Pancreas (tissue), 10 donors: ENCODE measurements around the gene BHLHA9. TPM values are rescaled to one million over a fixed set of nuclear protein-coding genes. Genes with fewer than 3 reads are reported as not detected.

Experiments
- ATAC-seq, 4 donors: fragments of 200-7000 bp; cut with Tn5 transposase; one replicate each; pipeline versions ENCODE4 v1.8.0 to v1.9.1; 2020; ENCODE audit warnings: mild to moderate bottlenecking in 4 of 4, moderate library complexity in 4 of 4
- DNase-seq, 6 donors: peaks; one replicate each; pipeline ENCODE4 v3.0.0-alpha.2; 2020
- FAIRE-seq: peaks from 2 replicates; lab custom pipeline; 2012; peaks lifted over from hg19 to GRCh38; lab: Jason Lieb, UNC
- H3K27ac ChIP-seq, 4 donors: fragments of 200-600 bp; sonication (generic); 1 replicate in 3 of 4; 2 replicates in 1 of 4; pipeline versions ENCODE4 v1.5.0 to v1.8.0; 2020
- H3K27me3 ChIP-seq, 4 donors: fragments of 200-600 bp; one replicate each; pipeline ENCODE4 v1.8.0; 2021
- H3K36me3 ChIP-seq, 3 donors: fragments of 200-600 bp; sonication (generic) in 1 of 3; one replicate each; pipeline versions ENCODE4 v1.5.0 to v1.8.0; 2020 to 2021
- H3K4me1 ChIP-seq, 3 donors: fragments of 200-600 bp; one replicate each; pipeline ENCODE4 v1.8.0; 2021
- H3K4me3 ChIP-seq, 4 donors: fragments of 200-600 bp; sonication (generic) in 2 of 4; one replicate each; pipeline versions ENCODE4 v1.5.0 to v1.8.0; 2020 to 2021
- H3K9me3 ChIP-seq, 4 donors: fragments of 200-600 bp; one replicate each; pipeline ENCODE4 v1.8.0; 2021
- WGBS, 2 donors: extraction: QIAGEN DNeasy Blood & Tissue Kit; methylation state at CpG; one replicate each; pipeline ENCODE4 v1.1.7; 2013; 5-methylcytosine and 5-hydroxymethylcytosine counted together
- intact Hi-C, 3 donors: fragments of 100-400 bp; cut with DNase I; formaldehyde crosslinking; loops; one replicate each; pipeline versions ENCODE4 v1.11.1 to v1.14.2; 2022
- polyA plus RNA-seq, 2 donors: library from polyadenylated mRNA; stranded (reverse); fragments of 200-250 nt; gene quantifications; one replicate each; pipeline ENCODE4 v1.2.3, GENCODE V29; 2013
- total RNA-seq, 6 donors: library from RNA; stranded (reverse); fragmentation: NEBNext Ultra II Directional in 4 of 6; extraction: Animal tissue kit (Norgen Biotek cat#: 25700) in 4 of 6; gene quantifications; one replicate each; pipeline versions ENCODE4 v1.2.1 to v1.2.4, GENCODE V29; 2021 to 2023
- TF ChIP-seq, protein P1 (sequence below), 4 donors: fragments of 200-600 bp; sonication (generic) in 3 of 4; IDR thresholded peaks; one replicate each; pipeline versions ENCODE4 v1.5.0 to v1.8.0; 2021; ENCODE audit warnings: antibody characterized with exemption in 4 of 4
- donor health status: healthy with polysubstance abuse.
- donor health status: DM: no; HTN: no; CAD: no; lungs with moderate emphysema.
- donor health status: DM: no; HTN: no; CAD: no.
- donor health status: control.
- donor health status: control.
- donor health status: Bipolar disorder and iron deficiency.
- donor health status: DM: yes; HTN: yes; CAD: no.
- donor health status: DM: no; HTN: no; CAD: no.
- donor health status: DM: no; HTN: no; CAD: no.
- donor health status: DM: yes; HTN: yes; CAD: no.

BHLHA9 gene
- total and polyA plus RNA-seq, 8 donors = not detected

DNA sequence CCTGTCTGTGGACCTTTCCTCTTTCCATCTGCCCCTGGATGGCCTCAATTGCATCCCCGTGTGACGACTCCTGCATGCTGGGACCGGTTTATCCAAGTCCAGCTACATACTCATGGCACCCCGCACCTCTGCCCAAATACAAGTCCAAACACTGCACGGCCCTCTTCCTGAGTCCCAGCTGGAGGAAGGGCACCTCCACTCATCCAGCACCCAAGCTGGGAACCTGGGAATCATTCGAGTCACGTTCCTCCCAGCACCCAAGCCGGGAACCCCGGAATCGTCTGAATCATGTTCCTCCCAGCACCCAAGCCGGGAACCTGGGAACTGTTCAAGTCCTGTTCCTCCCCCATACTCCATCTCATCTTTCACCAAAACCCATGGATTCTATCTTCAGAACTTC is 19.5 kb downstream of the BHLHA9 start:
- intact Hi-C loops = no loop called here
- Histone ChIP-seq H3K4me1 (no peaks in the 10 kb centered on the region), H3K36me3 (no peaks in the 10 kb centered on the region), H3K9me3 (no peaks in the 10 kb centered on the region), H3K27ac (no peak overlapping the region), H3K4me3 (no peak overlapping the region), H3K27me3 (no peaks in the 10 kb centered on the region)
- WGBS, 2 donors = 71 to 81% methylated on average over 11 of the region's 11 CpGs
- FAIRE-seq (no peak), ATAC-seq (no peak), DNase-seq (no peak)
- TF ChIP-seq, protein P1, sequence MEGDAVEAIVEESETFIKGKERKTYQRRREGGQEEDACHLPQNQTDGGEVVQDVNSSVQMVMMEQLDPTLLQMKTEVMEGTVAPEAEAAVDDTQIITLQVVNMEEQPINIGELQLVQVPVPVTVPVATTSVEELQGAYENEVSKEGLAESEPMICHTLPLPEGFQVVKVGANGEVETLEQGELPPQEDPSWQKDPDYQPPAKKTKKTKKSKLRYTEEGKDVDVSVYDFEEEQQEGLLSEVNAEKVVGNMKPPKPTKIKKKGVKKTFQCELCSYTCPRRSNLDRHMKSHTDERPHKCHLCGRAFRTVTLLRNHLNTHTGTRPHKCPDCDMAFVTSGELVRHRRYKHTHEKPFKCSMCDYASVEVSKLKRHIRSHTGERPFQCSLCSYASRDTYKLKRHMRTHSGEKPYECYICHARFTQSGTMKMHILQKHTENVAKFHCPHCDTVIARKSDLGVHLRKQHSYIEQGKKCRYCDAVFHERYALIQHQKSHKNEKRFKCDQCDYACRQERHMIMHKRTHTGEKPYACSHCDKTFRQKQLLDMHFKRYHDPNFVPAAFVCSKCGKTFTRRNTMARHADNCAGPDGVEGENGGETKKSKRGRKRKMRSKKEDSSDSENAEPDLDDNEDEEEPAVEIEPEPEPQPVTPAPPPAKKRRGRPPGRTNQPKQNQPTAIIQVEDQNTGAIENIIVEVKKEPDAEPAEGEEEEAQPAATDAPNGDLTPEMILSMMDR (IDR thresholded peaks at IDR 0.05) = no peak

DNA sequence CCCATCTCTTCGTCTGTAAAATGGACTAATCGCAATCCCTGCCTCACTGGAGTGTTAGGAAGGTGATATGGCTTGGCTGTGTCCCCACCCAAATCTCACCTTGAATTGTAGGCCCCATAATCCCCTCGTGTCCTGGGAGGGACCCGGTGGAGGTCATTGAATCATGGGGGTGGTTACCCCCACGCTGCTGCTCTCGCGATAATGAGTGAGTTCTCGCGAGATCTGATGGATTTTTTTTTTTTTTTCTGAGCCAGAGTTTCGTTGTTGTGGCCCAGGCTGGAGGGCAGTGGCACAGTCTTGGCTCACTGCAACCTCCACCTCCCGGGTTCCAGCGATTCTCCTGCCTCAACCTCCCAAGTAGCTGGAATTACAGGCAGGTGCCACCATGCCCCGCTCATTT is 20.4 kb downstream of the BHLHA9 start:
- intact Hi-C loops = no loop called here
- Histone ChIP-seq H3K4me3 (no peak overlapping the region), H3K4me1 (no peaks in the 10 kb centered on the region), H3K9me3 (no peaks in the 10 kb centered on the region), H3K36me3 (no peaks in the 10 kb centered on the region), H3K27ac (no peak overlapping the region), H3K27me3 (no peaks in the 10 kb centered on the region)
- no peak for FAIRE-seq
- WGBS, 2 donors = 80 to 89% methylated on average over 13 of the region's 13 CpGs
- no peak for ATAC-seq
- no peak for DNase-seq
- TF ChIP-seq, protein P1 (IDR thresholded peaks at IDR 0.05) = no peak

DNA sequence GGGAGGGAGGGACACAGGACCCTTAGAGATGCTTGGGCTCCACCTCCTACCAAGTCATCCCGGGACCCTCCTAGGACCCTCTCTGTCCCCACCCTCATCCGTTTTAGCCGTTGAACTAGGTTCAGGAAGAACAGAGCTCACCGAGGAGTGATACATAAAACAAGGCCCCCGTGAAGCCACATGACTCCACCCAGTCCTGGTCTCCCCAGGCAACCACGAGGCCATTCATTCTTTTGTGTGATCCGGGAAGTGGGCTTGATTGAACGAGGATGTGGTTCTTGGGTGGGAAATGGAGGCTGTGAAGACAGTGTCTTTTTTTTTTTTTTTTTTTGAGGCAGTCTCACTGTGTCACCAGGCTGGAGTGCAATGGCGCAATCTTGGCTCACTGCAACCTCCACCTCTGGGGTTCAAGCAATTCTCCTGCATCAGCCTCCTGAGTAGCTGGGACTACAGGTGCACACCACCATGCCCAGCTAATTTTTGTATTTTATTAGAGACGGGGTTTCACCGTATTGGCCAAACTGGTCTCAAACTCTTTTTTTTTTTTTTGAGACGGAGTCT is 24.0 kb downstream of the BHLHA9 start:
- ATAC-seq (peak in 2 of 4 donors; percentile 16 to 18), DNase-seq (no peak), FAIRE-seq (no peak)
- Histone ChIP-seq H3K4me3 (no peak overlapping the region), H3K27ac (no peak overlapping the region), H3K36me3 (no peaks in the 10 kb centered on the region), H3K4me1 (no peaks in the 10 kb centered on the region), H3K27me3 (no peaks in the 10 kb centered on the region), H3K9me3 (no peaks in the 10 kb centered on the region)
- TF ChIP-seq, protein P1 (IDR thresholded peaks at IDR 0.05) = no peak
- 61 to 69% methylated on average over 12 of the region's 12 CpGs for WGBS, 2 donors
- intact Hi-C loops = no loop called here

DNA sequence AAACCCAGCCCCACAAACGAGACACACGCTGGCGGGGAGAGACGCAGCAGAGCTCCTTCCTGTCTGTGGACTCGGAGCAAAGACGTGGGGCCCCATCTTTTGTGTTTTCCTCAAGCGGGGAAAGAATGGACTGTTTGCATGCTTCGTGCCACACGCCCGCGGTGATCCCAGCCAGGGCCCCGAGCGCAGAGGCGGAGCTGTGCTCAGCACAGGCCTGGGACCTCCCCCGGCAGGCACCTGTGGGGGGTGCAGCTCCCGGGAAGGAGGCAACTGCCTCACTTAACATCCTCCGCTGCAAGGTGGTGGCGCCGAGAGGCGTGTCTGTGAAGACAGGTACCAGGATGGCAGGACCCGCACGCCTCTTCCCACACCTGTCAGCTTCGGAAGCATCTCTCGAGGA is 28.4 kb downstream of the BHLHA9 start:
- no peaks in the 10 kb centered on the region for H3K9me3 ChIP-seq
- TF ChIP-seq, protein P1 (IDR thresholded peaks at IDR 0.05) = no peak
- no peak for DNase-seq
- intact Hi-C loops = no loop called here
- FAIRE-seq = no peak
- ATAC-seq = peak in 3 of 4 donors; percentile 38 to 79 (median 59)
- H3K4me1 ChIP-seq = no peaks in the 10 kb centered on the region
- no peak overlapping the region for H3K4me3 ChIP-seq
- H3K36me3 ChIP-seq = no peaks in the 10 kb centered on the region
- 11 to 13% methylated on average over 24 of the region's 24 CpGs for WGBS, 2 donors
- H3K27me3 ChIP-seq = no peaks in the 10 kb centered on the region
- no peak overlapping the region for H3K27ac ChIP-seq

DNA sequence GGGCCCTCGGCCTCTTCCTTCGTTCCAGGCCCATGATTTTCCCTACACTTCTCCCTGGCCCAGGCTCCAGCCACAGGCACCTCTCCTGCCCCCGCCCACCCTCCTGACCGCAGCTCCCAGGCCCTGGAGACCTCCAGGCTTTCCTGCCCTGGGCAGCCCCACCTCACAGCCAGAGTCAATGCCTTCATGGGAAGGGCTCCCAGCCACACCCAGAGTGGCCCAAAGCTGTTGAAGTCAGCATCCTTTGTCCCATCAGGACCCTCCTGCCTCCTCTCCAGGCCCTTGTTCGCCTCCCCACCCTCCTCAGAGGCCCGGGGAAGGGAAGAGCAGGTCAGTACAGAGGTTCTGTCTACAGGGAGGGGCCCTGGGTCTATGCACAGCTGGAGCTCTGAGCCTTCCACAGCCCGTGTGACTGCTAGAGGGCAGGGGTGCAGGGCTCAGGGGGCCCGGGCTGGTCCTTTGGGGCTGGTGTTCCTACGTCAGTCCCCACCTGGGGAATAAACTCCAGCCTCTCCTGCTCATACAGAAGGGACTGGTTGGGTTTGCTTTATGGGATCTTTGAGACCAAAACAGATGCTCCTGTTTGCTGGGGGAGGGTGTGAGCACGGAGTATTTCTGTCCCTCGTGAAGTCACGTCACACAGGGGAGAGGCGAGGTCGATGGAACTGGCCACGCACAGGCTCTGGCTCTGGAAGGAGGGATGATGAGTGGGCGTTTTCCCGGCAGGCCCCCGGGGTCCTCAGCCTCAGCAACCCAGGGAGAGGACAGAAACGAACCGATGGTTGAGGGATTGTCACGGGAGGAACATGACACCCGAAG is 29.5 kb downstream of the BHLHA9 start:
- H3K4me3 ChIP-seq = no peak overlapping the region
- ATAC-seq (no peak), FAIRE-seq (no peak), DNase-seq (no peak)
- peaks cover 0 to under 1% (median 0%) of the 10 kb centered on the region in 4 donors for H3K27me3 ChIP-seq
- intact Hi-C loops = no loop called here
- 63 to 70% methylated on average over 21 to 22 of the region's 22 CpGs for WGBS, 2 donors
- TF ChIP-seq, protein P1 (IDR thresholded peaks at IDR 0.05) = no peak
- H3K4me1 ChIP-seq = no peaks in the 10 kb centered on the region
- no peaks in the 10 kb centered on the region for H3K36me3 ChIP-seq
- no peak overlapping the region for H3K27ac ChIP-seq
- no peaks in the 10 kb centered on the region for H3K9me3 ChIP-seq
